ENCODE data around the gene BRICD5. TPM values are rescaled to one million over a fixed set of nuclear protein-coding genes. Genes with fewer than 3 reads are reported as not detected.

The BRICD5 gene
- total and polyA plus RNA-seq, 2 of the 13 experiments (the other 11 are each of a cell fraction or from before 2014, with no cell fraction given), result 1.6 to 5.8 TPM

DNA sequence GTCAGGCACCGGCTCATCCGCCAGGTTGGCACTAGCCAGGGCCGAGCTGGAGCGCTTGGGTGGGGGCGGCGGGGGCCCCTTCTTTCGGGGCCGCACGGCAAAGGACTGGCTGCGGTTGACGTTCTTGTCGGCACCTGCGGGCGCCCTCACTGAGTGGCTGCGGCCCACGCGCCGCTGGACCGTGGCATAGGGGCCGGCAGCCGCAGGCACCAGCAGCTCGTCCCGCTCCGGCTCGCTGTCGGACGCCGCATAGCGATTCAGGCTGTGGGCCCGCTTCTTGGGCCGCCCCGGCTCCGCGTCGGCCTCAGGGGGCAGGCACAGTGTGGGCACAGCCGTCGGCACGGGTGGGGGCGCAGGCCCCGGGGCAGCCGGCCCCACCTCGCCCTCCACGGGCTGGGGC lies 30.2 kb downstream of the BRICD5 start:
- ChIA-PET POLR2A (interaction anchor here (2.0 to 3.5 kb wide), 2 partner anchors 23 to 25 kb away, joined by 8 to 31 read pairs; partner anchors contain the start of gene TRAF7), CTCF (ENCODE audit: low intra/inter-chr PET ratio, low total read pairs) (no interaction called here)
- in situ Hi-C loops (cut with HindIII; ENCODE audit: extremely low pct_ligation_motif_present, low pct_unique_long_range_greater_than_20kb) (no loop called here), intact Hi-C loops (cut with micrococcal nuclease; ENCODE audit: unreplicated experiment) (no loop called here)
- Histone ChIP-seq H3K4me2 (ENCODE audit: low read depth, low read length) (no peak overlapping the region), H3K9me3 (ENCODE audit: low read length) (no peaks in the 10 kb centered on the region), H3K79me2 (ENCODE audit: insufficient read depth, low read length) (no peaks in the 10 kb centered on the region), H3K9ac (ENCODE audit: insufficient read depth, low read depth, low read length) (no peak overlapping the region), H3K4me3 (replicated peaks in 1 of 3; ENCODE audit: insufficient read depth in 1 of 3, low read depth in 2 of 3, low read length in 3 of 3) (no peak overlapping the region), H3K27me3 (ENCODE audit: control insufficient read depth in 1 of 2, insufficient read depth in 2 of 2, low read length in 2 of 2) (no peaks in the 10 kb centered on the region), H2AFZ (ENCODE audit: low read length) (no peak overlapping the region), H3K27ac (ENCODE audit: extremely low read length, insufficient read depth, low read length) (no peak overlapping the region), H3K36me3 (replicated peaks in 1 of 2; ENCODE audit: control insufficient read depth in 1 of 2, insufficient read depth in 2 of 2, low read length in 2 of 2) (peaks cover 5 to 6% of the 10 kb centered on the region in 2 experiments; a peak in 2 of 5 replicates), H4K20me1 (ENCODE audit: insufficient read depth, low read length) (no peaks in the 10 kb centered on the region), H3K4me1 (ENCODE audit: insufficient read depth, low read length) (peaks cover 17% of the 10 kb centered on the region)
- no TSS peak for BruUV-seq (replicated peaks)
- ATAC-seq, result no peak
- TF ChIP-seq RXRA (CRISPR knock-in tag; IDR thresholded peaks at IDR 0.05), result no peak
- no peak for TF ChIP-seq ZNF446 (CRISPR knock-in tag; IDR thresholded peaks at IDR 0.05)
- no peak for TF ChIP-seq TEAD2 (CRISPR knock-in tag; IDR thresholded peaks at IDR 0.05)
- no peak for DNase-seq (ENCODE audit: low spot score)
- 94% methylated on average over 30 of the region's 43 CpGs for WGBS (ENCODE audit: low lambda C conversion rate)
- FAIRE-seq, result no peak

DNA sequence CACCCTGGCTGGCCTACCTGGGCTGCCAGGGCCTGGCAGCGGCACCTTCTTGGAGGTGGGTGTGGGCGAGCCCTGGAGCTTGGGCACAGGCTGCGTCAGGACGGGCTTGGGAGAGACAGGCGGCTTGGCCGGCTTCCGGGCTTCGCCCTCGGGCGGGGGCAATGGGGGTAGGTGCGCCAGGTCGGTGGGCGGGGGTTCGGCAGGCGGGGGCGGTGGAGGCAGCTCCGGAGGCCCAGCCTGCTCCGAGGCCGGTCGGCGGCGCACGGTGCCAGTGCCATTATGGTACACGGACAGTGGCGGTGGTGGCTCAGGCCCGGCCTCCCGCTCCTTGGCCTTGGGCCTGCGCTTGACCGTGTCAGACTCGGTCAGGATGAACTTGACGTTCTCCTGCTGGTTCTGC lies 31.1 kb downstream of the BRICD5 start:
- no TSS peak for BruUV-seq (replicated peaks)
- Histone ChIP-seq H3K36me3 (replicated peaks in 1 of 2; ENCODE audit: control insufficient read depth in 1 of 2, insufficient read depth in 2 of 2, low read length in 2 of 2) (peaks cover 6 to 13% of the 10 kb centered on the region in 2 experiments; a peak in 2 of 5 replicates), H3K79me2 (ENCODE audit: insufficient read depth, low read length) (no peaks in the 10 kb centered on the region), H3K9ac (ENCODE audit: insufficient read depth, low read depth, low read length) (no peak overlapping the region), H3K4me2 (ENCODE audit: low read depth, low read length) (no peak overlapping the region), H3K9me3 (ENCODE audit: low read length) (no peaks in the 10 kb centered on the region), H3K4me1 (ENCODE audit: insufficient read depth, low read length) (peaks cover 17% of the 10 kb centered on the region), H3K27ac (ENCODE audit: extremely low read length, insufficient read depth, low read length) (no peak overlapping the region), H2AFZ (ENCODE audit: low read length) (no peak overlapping the region), H3K4me3 (replicated peaks in 1 of 3; ENCODE audit: insufficient read depth in 1 of 3, low read depth in 2 of 3, low read length in 3 of 3) (no peak overlapping the region), H3K27me3 (ENCODE audit: control insufficient read depth in 1 of 2, insufficient read depth in 2 of 2, low read length in 2 of 2) (no peaks in the 10 kb centered on the region), H4K20me1 (ENCODE audit: insufficient read depth, low read length) (no peaks in the 10 kb centered on the region)
- no peak for FAIRE-seq
- POLR2A ChIA-PET, result no interaction called here
- WGBS (ENCODE audit: low lambda C conversion rate), result 100% methylated on average over 2 of the region's 31 CpGs
- ATAC-seq, result no peak
- in situ Hi-C loops (cut with HindIII; ENCODE audit: extremely low pct_ligation_motif_present, low pct_unique_long_range_greater_than_20kb), result no loop called here
- intact Hi-C loops (cut with micrococcal nuclease; ENCODE audit: unreplicated experiment), result no loop called here
- DNase-seq (ENCODE audit: low spot score), result no peak
- TF ChIP-seq AGO2 (optimal IDR thresholded peaks at IDR 0.05; ENCODE audit: low read depth, low read length), result peak; percentile 17
- 0 out of 2 replicates have a peak, but pooled peaks have one; percentile 32 for TF ChIP-seq POLR2G (IDR thresholded peaks at IDR 0.05; ENCODE audit: low read depth, low read length)
- no peak for TF ChIP-seq TBL1XR1 (IDR thresholded peaks at IDR 0.05; ENCODE audit: borderline replicate concordance, low read length, partially characterized antibody)
- CTCF ChIA-PET (ENCODE audit: low intra/inter-chr PET ratio, low total read pairs), result no interaction called here
